Tibial nerve (tissue), 4 donors: ENCODE results near the gene TGDS. TPM values are rescaled to one million over a fixed set of nuclear protein-coding genes. Genes with fewer than 3 reads are reported as not detected.

ENCODE experiments used
- DNase-seq, 2 donors: peaks; one replicate each; pipeline ENCODE4 v3.0.0-alpha.2; 2019; ENCODE audit warnings: low spot score in 2 of 2
- H3K27ac ChIP-seq, 4 donors: fragments of 200-600 bp; sonication (generic) in 3 of 4; one replicate each; pipeline ENCODE4 v1.5.1; 2017 to 2019; ENCODE audit warnings: mild to moderate bottlenecking in 1 of 4
- H3K27me3 ChIP-seq, 2 donors: fragments of 200-600 bp; sonication (generic) in 1 of 2; one replicate each; pipeline versions ENCODE4 v1.5.1 to v1.6.0; 2017 to 2019
- H3K36me3 ChIP-seq, 3 donors: fragments of 200-600 bp; sonication (generic); one replicate each; pipeline ENCODE4 v1.5.1; 2018 to 2019
- H3K4me1 ChIP-seq, 4 donors: fragments of 200-600 bp; sonication (generic) in 3 of 4; one replicate each; pipeline ENCODE4 v1.5.1; 2017 to 2019
- H3K4me3 ChIP-seq, 4 donors: fragments of 200-600 bp; sonication (generic) in 3 of 4; one replicate each; pipeline ENCODE4 v1.5.1; 2017 to 2019; ENCODE audit warnings: mild to moderate bottlenecking in 1 of 4, moderate library complexity in 1 of 4
- H3K9me3 ChIP-seq, 4 donors: fragments of 200-600 bp; sonication (generic) in 3 of 4; one replicate each; pipeline ENCODE4 v1.5.1; 2017 to 2019
- EP300 ChIP-seq, 2 donors: sonication (generic); formaldehyde crosslinking; IDR thresholded peaks; one replicate each; pipeline ENCODE4 v1.6.1; 2017; ENCODE audit warnings: antibody characterized with exemption in 2 of 2, mild to moderate bottlenecking in 1 of 2
- POLR2A ChIP-seq, 2 donors: fragments of 450-650 bp; IDR thresholded peaks; one replicate each; pipeline ENCODE4 v1.6.1; 2017; ENCODE audit warnings: antibody characterized with exemption in 2 of 2, mild to moderate bottlenecking in 2 of 2, moderate library complexity in 2 of 2
- WGBS, 2 donors: methylation state at CpG; one replicate each; pipeline ENCODE4 v1.1.5; 2018; 5-methylcytosine and 5-hydroxymethylcytosine counted together
- total RNA-seq, 4 donors: library from RNA; depleted of rRNA; stranded (reverse); fragments of >200 nt; gene quantifications; one replicate each; pipeline ENCODE4 v1.1.0, GENCODE V29; 2016
- TF ChIP-seq, protein P1 (sequence below), 5 experiments: fragments of 200-600 bp in 3 of 5; fragments of 450-650 bp in 2 of 5; sonication (generic) in 3 of 5; IDR thresholded peaks; one replicate each; pipeline ENCODE4 v1.5.1; 2016 to 2019; ENCODE audit warnings: antibody characterized with exemption in 5 of 5, mild to moderate bottlenecking in 3 of 5, moderate library complexity in 2 of 5

The TGDS gene
- total RNA-seq, 4 donors from 2014 or later: 10.2 to 14.2 (median 12.3) TPM

- no peaks in the 10 kb centered on the region for H3K36me3 ChIP-seq
- H3K4me3 ChIP-seq: peak overlapping the region; percentile 61 to 89 (median 80)
- H3K27ac ChIP-seq: peak overlapping the region; percentile 91 to 99 (median 96)
- 39 to 47% methylated on average over 6 of the region's 6 CpGs for WGBS, 2 donors
- peaks cover 0 to 17% (median 9%) of the 10 kb centered on the region in 4 donors for H3K4me1 ChIP-seq
- no peaks in the 10 kb centered on the region for H3K27me3 ChIP-seq
- H3K9me3 ChIP-seq: no peaks in the 10 kb centered on the region
- peak in 1 of 2 donors; percentile 17 for DNase-seq
- TF ChIP-seq, protein P1, sequence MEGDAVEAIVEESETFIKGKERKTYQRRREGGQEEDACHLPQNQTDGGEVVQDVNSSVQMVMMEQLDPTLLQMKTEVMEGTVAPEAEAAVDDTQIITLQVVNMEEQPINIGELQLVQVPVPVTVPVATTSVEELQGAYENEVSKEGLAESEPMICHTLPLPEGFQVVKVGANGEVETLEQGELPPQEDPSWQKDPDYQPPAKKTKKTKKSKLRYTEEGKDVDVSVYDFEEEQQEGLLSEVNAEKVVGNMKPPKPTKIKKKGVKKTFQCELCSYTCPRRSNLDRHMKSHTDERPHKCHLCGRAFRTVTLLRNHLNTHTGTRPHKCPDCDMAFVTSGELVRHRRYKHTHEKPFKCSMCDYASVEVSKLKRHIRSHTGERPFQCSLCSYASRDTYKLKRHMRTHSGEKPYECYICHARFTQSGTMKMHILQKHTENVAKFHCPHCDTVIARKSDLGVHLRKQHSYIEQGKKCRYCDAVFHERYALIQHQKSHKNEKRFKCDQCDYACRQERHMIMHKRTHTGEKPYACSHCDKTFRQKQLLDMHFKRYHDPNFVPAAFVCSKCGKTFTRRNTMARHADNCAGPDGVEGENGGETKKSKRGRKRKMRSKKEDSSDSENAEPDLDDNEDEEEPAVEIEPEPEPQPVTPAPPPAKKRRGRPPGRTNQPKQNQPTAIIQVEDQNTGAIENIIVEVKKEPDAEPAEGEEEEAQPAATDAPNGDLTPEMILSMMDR (IDR thresholded peaks at IDR 0.05): no peak
- TF ChIP-seq EP300 (IDR thresholded peaks at IDR 0.05) (no peak), POLR2A (IDR thresholded peaks at IDR 0.05) (no peak)
Observed at GRCh38 chr13:94548382-94548781, 47.6 kb downstream of the TGDS start.

GRCh38 chr13:94546061-94546839 is 49.7 kb downstream of the TGDS start:
- Histone ChIP-seq H3K4me1 (peaks cover 0 to 17% (median 9%) of the 10 kb centered on the region in 4 donors), H3K36me3 (no peaks in the 10 kb centered on the region), H3K9me3 (no peaks in the 10 kb centered on the region), H3K27ac (no peak overlapping the region), H3K4me3 (no peak overlapping the region), H3K27me3 (no peaks in the 10 kb centered on the region)
- WGBS, 2 donors: 80 to 92% methylated on average over 10 of the region's 10 CpGs
- TF ChIP-seq, protein P1 (IDR thresholded peaks at IDR 0.05): no peak
- no peak for TF ChIP-seq EP300 (IDR thresholded peaks at IDR 0.05)
- no peak for TF ChIP-seq POLR2A (IDR thresholded peaks at IDR 0.05)
- no peak for DNase-seq

GRCh38 chr13:94544922-94545321 is 51.0 kb downstream of the TGDS start:
- no peak for DNase-seq
- H3K36me3 ChIP-seq: no peaks in the 10 kb centered on the region
- H3K4me1 ChIP-seq: peaks cover 0 to 12% (median 9%) of the 10 kb centered on the region in 4 donors
- H3K4me3 ChIP-seq: no peak overlapping the region
- H3K9me3 ChIP-seq: no peaks in the 10 kb centered on the region
- TF ChIP-seq EP300 (IDR thresholded peaks at IDR 0.05) (no peak), POLR2A (IDR thresholded peaks at IDR 0.05) (no peak)
- TF ChIP-seq, protein P1 (IDR thresholded peaks at IDR 0.05): no peak
- H3K27ac ChIP-seq: no peak overlapping the region
- H3K27me3 ChIP-seq: no peaks in the 10 kb centered on the region
- 80% methylated on average over 4 of the region's 4 CpGs for WGBS, 2 donors

DNA sequence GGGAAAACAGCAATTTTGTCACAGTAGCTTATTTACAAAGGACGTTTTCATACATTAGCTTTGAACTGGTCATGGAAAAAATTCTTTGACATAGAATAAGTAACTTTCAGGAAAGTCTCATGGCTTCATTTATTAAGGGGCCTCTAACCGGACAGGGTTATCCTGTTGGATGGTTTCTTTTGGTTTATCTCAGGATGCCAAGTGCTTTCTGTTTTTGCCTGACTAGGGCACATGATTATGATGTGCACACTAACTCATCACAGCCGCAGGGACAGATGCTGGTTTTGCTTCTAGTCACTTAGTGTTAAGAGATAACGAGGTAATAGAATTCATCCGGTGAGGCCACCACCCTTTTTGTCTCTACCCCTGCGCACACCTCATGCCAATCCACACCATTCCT is 53.0 kb downstream of the TGDS start:
- Histone ChIP-seq H3K27ac (no peak overlapping the region), H3K27me3 (no peaks in the 10 kb centered on the region), H3K9me3 (no peaks in the 10 kb centered on the region), H3K4me1 (peaks cover 0 to 5% (median 1%) of the 10 kb centered on the region in 4 donors), H3K36me3 (no peaks in the 10 kb centered on the region), H3K4me3 (no peak overlapping the region)
- TF ChIP-seq POLR2A (IDR thresholded peaks at IDR 0.05) (no peak), EP300 (IDR thresholded peaks at IDR 0.05) (no peak)
- TF ChIP-seq, protein P1 (IDR thresholded peaks at IDR 0.05): no peak
- WGBS, 2 donors: 62 to 65% methylated on average over 6 of the region's 6 CpGs
- DNase-seq: no peak
